HG03108 (cell line): ENCODE data around the gene TRAM2.

Source experiments
- ATAC-seq: cut with Tn5 transposase; IDR thresholded peaks from one replicate; pipeline ENCODE4 v1.9.1; 2021; ENCODE audit warnings: moderate library complexity; ENCODE audit not compliant: unreplicated experiment

TRAM2 gene

DNA sequence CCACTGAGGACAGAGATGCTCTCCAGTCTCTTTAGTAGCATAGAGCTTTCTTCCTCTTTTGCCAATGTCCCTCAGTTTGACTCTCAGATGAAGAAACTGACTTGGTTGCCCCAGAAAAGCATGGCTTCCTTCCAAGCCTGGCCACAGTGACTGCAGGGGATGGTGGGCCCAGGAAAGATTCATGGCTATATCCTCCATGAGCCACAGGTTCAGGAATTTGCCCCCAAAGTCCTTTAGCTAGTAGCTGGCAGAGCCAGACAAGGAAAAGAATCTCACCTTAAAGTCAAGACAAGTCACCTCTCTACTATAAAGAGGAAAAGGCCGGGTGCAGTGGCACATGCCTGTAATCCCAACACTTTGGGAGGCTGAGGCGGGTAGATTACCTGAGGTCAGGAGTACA is 43.4 kb downstream of the TRAM2 start:
- no peak for ATAC-seq

DNA sequence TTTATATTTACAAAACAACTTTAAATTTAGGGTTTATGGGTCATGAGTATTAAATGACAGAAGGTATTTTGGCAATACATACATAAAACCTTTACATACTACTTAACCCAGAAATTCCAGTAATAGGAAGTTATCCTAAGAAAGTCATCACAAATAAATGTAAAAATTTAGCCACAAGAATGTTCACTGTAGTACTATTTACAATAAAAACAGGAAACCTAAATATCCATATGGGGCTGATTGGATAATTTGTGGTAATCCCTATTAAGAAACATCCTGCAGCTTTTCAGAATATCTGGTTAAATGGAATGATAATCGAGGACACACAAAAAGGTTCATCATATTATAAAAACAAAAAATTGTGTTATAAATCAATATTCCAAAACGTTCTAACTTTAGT is 44.4 kb downstream of the TRAM2 start:
- ATAC-seq: no peak

DNA sequence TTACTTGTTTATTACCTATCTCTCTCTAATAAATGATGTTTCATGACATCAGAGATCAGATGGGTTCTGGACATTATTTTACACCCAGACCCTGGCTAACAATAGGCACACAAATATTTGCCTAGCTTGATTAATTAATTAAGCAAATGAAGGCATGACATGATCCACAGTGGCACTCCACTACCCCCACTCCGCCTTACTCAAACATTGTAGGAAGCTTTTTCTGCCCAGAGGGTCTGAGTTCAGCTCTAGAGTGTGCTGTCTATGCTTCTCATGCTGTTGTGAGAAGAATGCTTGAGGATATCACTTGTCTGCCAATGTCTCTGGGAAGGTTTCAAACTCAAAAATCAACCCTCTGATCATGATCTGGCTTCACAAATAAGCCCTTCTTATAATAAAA is 45.0 kb downstream of the TRAM2 start:
- ATAC-seq: no peak

DNA sequence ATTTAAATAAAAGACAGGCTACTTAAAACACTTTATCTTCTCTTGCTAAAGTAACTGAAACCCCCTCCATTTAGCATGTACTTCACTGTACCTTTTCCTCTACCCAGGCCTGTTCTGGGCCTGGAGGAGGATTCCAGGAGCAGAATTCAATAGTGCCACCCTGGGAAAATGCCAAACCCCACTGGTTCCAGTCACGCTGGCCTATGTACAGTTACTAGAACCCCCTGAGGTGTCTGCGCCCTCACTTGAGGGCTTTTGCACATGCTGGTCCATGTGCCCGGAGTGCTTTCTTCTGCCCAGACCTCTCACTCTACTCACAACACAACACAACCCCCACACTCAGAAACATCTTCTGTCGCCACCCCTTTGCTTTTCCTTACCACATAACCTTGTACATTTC is 45.5 kb downstream of the TRAM2 start:
- ATAC-seq: no peak

DNA sequence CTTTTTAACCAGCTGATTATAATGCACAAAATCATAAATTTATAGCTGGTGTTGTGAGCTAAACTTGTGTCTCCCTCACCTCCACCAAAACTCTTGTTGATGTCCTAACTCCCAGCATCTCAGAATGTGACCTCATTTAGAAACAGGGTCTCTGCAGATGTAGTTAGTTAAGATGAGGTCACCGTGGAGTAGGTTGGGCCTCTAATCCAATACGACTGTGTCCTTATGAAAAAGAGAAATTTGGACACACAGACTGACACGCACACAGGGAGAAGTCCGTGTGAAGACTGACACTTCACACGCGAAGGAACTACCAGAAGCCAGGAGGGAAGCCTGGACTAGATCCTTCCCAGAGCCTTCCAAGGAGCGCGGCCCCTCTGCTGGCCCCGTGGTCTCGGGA is 46.5 kb downstream of the TRAM2 start:
- no peak for ATAC-seq

GRCh38 chr6:52529311-52529710 is 47.5 kb downstream of the TRAM2 start:
- no peak for ATAC-seq

- ATAC-seq: no peak
Observed at GRCh38 chr6:52527436-52527835, 49.4 kb downstream of the TRAM2 start.

GRCh38 chr6:52526634-52527033 is 50.2 kb downstream of the TRAM2 start:
- ATAC-seq: no peak

DNA sequence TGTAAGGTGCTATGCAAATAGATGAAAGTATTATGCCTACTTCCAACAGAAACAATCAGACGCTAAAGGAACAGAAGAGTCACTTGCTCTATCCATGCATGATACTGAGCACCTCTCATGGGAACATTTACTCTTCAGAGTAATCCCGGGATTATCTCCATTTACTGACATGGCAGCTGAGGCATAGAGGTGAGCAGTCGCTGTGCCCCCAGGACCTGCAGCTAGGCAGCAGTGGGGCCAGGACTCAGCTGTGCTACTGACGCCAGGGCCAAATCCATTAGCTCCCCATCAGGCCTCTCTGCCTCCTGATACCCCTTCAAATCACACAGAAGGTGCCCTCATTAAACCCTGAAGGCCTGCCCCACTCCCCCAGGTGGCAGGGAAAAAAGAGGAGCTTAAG is 51.9 kb downstream of the TRAM2 start:
- no peak for ATAC-seq

DNA sequence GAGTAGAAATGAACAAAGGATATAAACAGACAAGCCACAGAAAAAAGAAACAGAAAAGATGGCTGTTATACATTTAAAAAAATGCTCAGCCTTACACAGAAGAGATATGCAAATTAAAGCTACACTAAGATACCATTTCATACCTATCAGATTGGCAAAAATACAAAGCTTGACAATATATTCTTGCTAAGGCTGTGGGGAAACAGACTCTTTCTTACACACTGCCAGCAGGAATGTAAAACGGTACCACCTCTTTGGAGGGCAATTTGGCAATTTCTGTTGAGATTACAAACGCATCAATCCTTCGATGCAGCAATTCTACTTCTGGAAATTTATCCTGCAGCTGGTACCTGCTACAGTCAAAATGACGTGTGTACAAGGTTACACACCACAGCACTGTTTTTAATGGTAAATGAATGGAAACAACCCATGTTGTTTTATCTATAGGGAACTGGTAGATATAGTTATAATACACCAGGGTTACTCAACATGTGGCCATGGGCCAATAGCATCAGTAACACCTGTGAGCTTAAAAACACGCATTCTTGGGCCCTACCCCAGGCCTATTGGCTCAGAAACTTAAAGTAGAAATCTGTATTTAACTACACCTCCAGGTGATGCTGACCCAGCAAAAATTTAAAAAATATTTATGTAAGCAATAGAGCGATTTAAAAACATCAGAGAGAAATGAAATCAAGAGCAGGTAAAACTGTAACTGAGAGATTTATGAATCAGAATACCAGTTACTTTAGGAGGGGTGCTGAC is 53.3 kb downstream of the TRAM2 start:
- no peak for ATAC-seq

DNA sequence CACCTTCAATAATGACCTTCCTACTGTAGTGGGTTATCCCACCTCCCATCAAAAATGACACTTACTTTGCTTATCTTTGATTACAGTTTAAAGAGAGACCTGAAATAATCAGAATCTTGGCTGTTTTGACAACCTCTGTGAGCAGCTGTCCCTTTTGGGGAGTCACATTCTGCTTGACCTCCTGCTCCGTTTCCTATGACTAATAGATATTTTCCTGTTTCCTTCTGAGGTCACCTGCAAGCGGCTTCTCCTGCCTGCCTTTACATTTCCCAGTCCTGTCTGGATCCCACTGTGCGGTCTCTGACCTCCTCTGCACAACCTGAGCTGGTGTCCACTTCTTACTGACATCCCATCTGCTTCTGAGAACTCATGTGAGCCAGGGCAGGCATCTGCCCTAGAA is 54.2 kb downstream of the TRAM2 start:
- no peak for ATAC-seq

GRCh38 chr6:52522151-52522626 is 54.7 kb downstream of the TRAM2 start:
- no peak for ATAC-seq

- ATAC-seq: no peak
Observed at GRCh38 chr6:52519618-52520017, 57.2 kb downstream of the TRAM2 start.

GRCh38 chr6:52518279-52518945 is 58.4 kb downstream of the TRAM2 start:
- no peak for ATAC-seq

- peak; percentile 95 for ATAC-seq
Observed at GRCh38 chr6:52517502-52518278, 59.2 kb downstream of the TRAM2 start.

GRCh38 chr6:52516943-52517342 is 59.9 kb downstream of the TRAM2 start:
- no peak for ATAC-seq

GRCh38 chr6:52516269-52516668 is 60.6 kb downstream of the TRAM2 start:
- no peak for ATAC-seq

- no peak for ATAC-seq
Observed at GRCh38 chr6:52515219-52515960, 61.5 kb downstream of the TRAM2 start.

DNA sequence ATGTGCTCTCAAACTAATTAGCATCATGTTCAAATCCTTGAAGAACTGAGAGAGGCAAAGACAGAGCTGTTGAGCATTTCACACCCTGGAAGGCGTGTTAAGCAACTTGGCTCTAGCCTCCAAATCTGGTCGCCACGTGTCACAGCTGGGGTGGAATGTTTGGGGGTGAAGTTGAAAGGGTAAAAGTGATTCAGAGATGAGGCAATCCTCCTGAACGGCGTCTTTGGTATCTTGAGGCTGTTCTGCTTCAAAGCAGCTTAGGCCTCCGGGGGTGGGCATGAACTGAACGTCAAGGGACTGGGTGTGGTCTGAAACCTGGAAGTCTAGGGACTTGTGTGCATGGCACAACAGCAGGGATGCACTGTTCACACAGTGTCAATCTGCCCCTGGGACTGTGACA is 62.3 kb downstream of the TRAM2 start:
- no peak for ATAC-seq

- ATAC-seq: no peak
Observed at GRCh38 chr6:52513896-52514295, 63.0 kb downstream of the TRAM2 start.

- no peak for ATAC-seq
Observed at GRCh38 chr6:52513464-52513863, 63.4 kb downstream of the TRAM2 start.
